HG03460 (cell line): Measurements from ENCODE around the gene ANK2.
"Not testable (repeated sequence)": the region's sequence is repeated elsewhere in the genome, so short reads cannot be mapped to it uniquely, and the experiment has no call there.

Experiments used
- ATAC-seq: cut with Tn5 transposase; IDR thresholded peaks from one replicate; pipeline ENCODE4 v1.9.1; 2021; ENCODE audit not compliant: unreplicated experiment

Gene ANK2

GRCh38 chr4:113186913-113187312 lies 137.5 kb downstream of the ANK2 start:
- no peak for ATAC-seq

GRCh38 chr4:113187358-113187757 lies 137.9 kb downstream of the ANK2 start:
- no peak for ATAC-seq

- ATAC-seq = no peak
These were observed 140.1 kb downstream of the ANK2 start for GRCh38 chr4:113189546-113189945.

- no peak for ATAC-seq
These were observed 159.7 kb downstream of the ANK2 start for GRCh38 chr4:113209153-113209552.

- ATAC-seq = no peak
These were observed 160.3 kb downstream of the ANK2 start for GRCh38 chr4:113209652-113210320.

- ATAC-seq = no peak
These were observed 163.2 kb downstream of the ANK2 start for GRCh38 chr4:113212613-113213012.

GRCh38 chr4:113221990-113222389 lies 172.5 kb downstream of the ANK2 start:
- no peak for ATAC-seq

- no peak for ATAC-seq
These were observed 173.0 kb downstream of the ANK2 start for GRCh38 chr4:113222471-113222870.

- ATAC-seq = no peak
These were observed 173.5 kb downstream of the ANK2 start for GRCh38 chr4:113223001-113223400.

GRCh38 chr4:113232194-113232593 lies 182.7 kb downstream of the ANK2 start:
- ATAC-seq = no peak

- ATAC-seq = no peak
These were observed 187.5 kb downstream of the ANK2 start for GRCh38 chr4:113236916-113237315.

GRCh38 chr4:113243312-113243711 lies 193.9 kb downstream of the ANK2 start:
- no peak for ATAC-seq

GRCh38 chr4:113244747-113245146 lies 195.3 kb downstream of the ANK2 start:
- not testable (repeated sequence) for ATAC-seq

GRCh38 chr4:113248320-113248719 lies 198.9 kb downstream of the ANK2 start:
- no peak for ATAC-seq

GRCh38 chr4:113255628-113256027 lies 206.2 kb downstream of the ANK2 start:
- ATAC-seq = no peak

- no peak for ATAC-seq
These were observed 207.5 kb downstream of the ANK2 start for GRCh38 chr4:113256946-113257345.

- ATAC-seq = no peak
These were observed 211.2 kb downstream of the ANK2 start for GRCh38 chr4:113260688-113261087.

GRCh38 chr4:113263274-113263673 lies 213.8 kb downstream of the ANK2 start:
- ATAC-seq = no peak

GRCh38 chr4:113270520-113271319 lies 221.3 kb downstream of the ANK2 start:
- ATAC-seq = no peak

- ATAC-seq = no peak
These were observed 223.1 kb downstream of the ANK2 start for GRCh38 chr4:113272523-113272922.

GRCh38 chr4:113273721-113274220 lies 224.3 kb downstream of the ANK2 start:
- ATAC-seq = no peak

- ATAC-seq = no peak
These were observed 227.2 kb downstream of the ANK2 start for GRCh38 chr4:113276464-113277170.
